HS-27A (cell line): Measurements from ENCODE around the gene RGS19.
"Not testable (repeated sequence)": the region's sequence is repeated elsewhere in the genome, so short reads cannot be mapped to it uniquely, and the experiment has no call there.

Experiments
- DNase-seq: peaks from one replicate; pipeline ENCODE4 v3.0.0-alpha.2; 2012; ENCODE audit warnings: low read depth, missing footprints

Gene RGS19

GRCh38 chr20:64079273-64080012 lies at the start of gene RGS19:
Gene RGS19, minus strand, starts transcription at chr20:64079518. Its CDS starts 2,632 bp downstream, at chr20:64076886.
- no peak for DNase-seq

GRCh38 chr20:64123517-64123916 lies 44.2 kb upstream of the RGS19 start:
- DNase-seq, result not testable (repeated sequence)

- DNase-seq, result not testable (repeated sequence)
Observed at GRCh38 chr20:64122927-64123326, 43.6 kb upstream of the RGS19 start.

- DNase-seq, result no peak
Observed at GRCh38 chr20:64121586-64121985, 42.3 kb upstream of the RGS19 start.

GRCh38 chr20:64119681-64120341 lies 40.5 kb upstream of the RGS19 start:
- no peak for DNase-seq

- no peak for DNase-seq
Observed at GRCh38 chr20:64119301-64119680, 40.0 kb upstream of the RGS19 start.

GRCh38 chr20:64117432-64117777 lies 38.1 kb upstream of the RGS19 start:
- DNase-seq, result not testable (repeated sequence)

GRCh38 chr20:64116541-64117431 lies 37.5 kb upstream of the RGS19 start:
- DNase-seq, result no peak

GRCh38 chr20:64116016-64116415 lies 36.7 kb upstream of the RGS19 start:
- no peak for DNase-seq

- DNase-seq, result no peak
Observed at GRCh38 chr20:64115171-64115911, 36.0 kb upstream of the RGS19 start.

GRCh38 chr20:64114356-64114971 lies 35.1 kb upstream of the RGS19 start:
- DNase-seq, result no peak

GRCh38 chr20:64113796-64114355 lies 34.6 kb upstream of the RGS19 start:
- DNase-seq, result no peak

GRCh38 chr20:64113444-64113775 lies 34.1 kb upstream of the RGS19 start:
- DNase-seq, result no peak

- DNase-seq, result no peak
Observed at GRCh38 chr20:64112691-64113443, 33.5 kb upstream of the RGS19 start.

GRCh38 chr20:64111841-64112641 lies 32.7 kb upstream of the RGS19 start:
- no peak for DNase-seq

GRCh38 chr20:64110411-64111068 lies 31.2 kb upstream of the RGS19 start:
- DNase-seq, result no peak

GRCh38 chr20:64109831-64110391 lies 30.6 kb upstream of the RGS19 start:
- no peak for DNase-seq

GRCh38 chr20:64108731-64109681 lies 29.7 kb upstream of the RGS19 start:
- DNase-seq, result no peak
